ENCODE measurements around the gene MAP3K2.

Gene MAP3K2

GRCh38 chr2:127386764-127387654, 766 bp downstream of the MAP3K2 start:
- peak; percentile 58 to 69 for DNase-seq (ENCODE audit: low read depth in 1 of 2, low spot score in 1 of 2)

DNA sequence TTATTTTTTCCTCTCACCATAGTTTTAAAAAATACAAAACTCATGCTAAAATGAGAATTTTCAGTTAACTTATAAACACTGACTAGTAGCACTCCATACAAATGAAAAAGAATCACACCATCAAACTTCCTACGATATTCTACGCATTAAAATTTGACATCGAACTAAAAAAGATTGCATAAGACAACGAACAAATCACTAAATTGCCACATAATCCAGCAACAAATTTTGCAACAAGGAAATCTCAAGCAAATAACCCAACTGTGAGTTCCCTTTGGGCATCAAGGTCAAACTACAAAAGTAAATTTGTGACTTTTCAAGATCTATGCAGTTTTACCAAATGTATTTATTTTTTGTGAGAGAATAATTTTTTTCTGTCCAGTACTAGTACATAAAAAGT, 1.5 kb downstream of the MAP3K2 start:
- no peak for DNase-seq (ENCODE audit: low read depth in 1 of 2, low spot score in 1 of 2)

DNA sequence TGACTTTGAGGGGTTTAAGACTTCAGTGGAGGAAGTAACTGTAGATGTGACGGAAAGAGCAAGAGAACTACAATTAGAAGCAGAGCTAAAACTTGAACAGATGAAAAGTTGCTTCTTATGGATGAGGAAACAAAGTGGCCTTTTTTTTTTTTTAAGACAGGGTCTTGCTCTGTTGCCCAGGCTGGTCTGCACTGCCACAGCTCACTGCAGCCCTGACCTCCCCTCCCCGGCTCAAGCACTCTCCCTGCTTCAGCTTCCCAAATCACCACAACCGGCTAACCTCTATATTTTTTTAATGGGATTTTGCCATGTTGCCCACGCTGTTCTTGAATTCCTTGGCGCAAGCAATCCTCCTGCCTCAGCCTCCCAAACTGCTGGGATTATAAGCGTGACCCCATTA, 3.2 kb downstream of the MAP3K2 start:
- DNase-seq (ENCODE audit: low read depth in 1 of 2, low spot score in 1 of 2), result no peak

DNA sequence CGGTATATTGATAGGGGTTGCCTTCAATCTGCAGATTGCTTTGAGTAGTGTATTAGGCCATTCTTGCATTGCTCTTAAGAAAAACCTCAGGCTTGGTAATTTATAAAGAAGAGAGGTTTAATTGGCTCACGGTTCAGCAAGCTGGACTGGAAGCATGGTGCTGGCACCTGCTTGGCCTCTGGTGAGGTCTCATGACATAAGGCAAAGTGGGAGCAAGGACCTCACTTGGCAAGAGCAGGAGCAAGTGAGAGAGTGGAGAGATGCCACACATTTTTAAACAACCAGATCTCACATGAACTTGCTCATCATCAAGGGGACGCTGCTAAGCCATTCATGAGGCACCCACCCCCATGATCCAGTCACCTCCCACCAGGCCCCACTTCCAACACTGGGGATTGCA, 4.9 kb downstream of the MAP3K2 start:
- DNase-seq (ENCODE audit: low read depth in 1 of 2, low spot score in 1 of 2), result no peak

DNA sequence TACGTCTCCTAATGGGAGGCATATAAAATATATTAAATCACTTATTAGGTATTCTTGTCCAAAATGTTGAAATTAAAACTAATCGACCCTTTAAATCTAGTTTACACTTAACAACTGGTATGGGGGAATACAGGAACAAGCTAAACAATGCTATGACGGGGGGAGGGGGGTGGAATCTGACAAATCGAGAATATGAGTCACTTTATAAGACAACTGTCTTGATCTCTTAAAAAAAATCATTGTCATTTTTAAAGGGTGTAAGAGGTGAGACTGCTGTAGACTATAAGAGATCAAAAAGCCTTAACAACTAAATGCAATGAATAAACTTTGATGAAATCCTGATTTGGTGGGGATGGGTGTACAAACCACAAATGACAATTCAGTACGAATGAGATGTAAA, 6.0 kb downstream of the MAP3K2 start:
- DNase-seq (ENCODE audit: low read depth in 1 of 2, low spot score in 1 of 2), result no peak

GRCh38 chr2:127379712-127380355, 7.9 kb downstream of the MAP3K2 start:
- no peak for DNase-seq (ENCODE audit: low read depth in 1 of 2, low spot score in 1 of 2)

DNA sequence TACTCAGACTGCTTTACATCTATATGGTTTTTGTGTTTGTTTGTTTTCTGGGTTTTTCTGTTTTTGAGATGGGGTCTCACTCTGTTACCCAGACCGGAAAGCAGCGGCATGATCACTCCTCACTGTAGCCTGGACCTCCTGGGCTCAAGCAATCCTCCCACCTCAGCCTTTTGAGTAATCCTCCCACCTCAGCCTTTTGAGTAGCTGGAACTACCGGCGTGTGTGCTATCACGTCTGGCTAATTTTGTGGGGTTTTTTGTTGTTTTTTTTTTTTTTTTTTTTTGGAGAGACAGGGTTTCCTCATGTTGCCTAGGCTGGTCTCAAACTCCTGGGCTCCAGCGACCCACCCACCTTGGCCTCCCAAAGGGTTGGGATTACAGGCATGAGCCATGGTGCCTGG, 9.1 kb downstream of the MAP3K2 start:
- no peak for DNase-seq (ENCODE audit: low read depth in 1 of 2, low spot score in 1 of 2)

- no peak for DNase-seq (ENCODE audit: low read depth in 1 of 2, low spot score in 1 of 2)
These were observed 10.5 kb downstream of the MAP3K2 start for GRCh38 chr2:127377262-127377661.

GRCh38 chr2:127376257-127376656, 11.5 kb downstream of the MAP3K2 start:
- DNase-seq (ENCODE audit: low read depth in 1 of 2, low spot score in 1 of 2), result no peak

DNA sequence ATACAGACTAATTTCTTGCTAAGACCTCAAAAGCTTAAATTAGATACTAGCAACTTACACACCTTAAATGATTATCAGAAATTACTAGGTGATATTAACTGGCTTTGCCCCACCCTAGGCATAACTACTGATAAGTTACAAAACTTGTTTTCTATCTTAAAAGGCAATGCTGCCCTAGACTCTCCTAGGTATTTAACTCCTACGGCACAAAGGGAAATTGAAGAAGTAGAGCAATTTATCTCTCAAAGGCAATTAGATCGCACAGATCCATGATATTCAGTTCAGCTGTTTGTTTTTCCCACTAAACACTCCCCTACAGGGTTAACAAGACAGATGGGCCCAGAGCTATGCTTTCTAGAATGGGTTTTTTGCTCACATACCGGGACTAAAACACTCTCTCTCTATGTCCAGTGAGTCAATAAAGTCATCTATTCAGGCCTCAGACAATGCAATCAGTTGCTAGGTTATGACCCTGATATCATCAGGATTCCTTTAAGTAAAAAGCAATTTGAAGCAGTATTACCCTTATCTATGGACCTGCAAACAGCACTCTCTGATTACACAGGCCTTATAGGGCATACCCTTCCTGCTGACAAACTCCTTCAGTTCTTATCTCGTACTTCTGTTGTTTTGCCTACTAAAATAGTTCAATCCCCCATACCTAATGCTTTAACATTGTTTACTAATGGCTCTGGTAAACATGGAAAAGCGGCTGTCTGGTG, 14.3 kb downstream of the MAP3K2 start:
- no peak for DNase-seq (ENCODE audit: low read depth in 1 of 2, low spot score in 1 of 2)

- DNase-seq (ENCODE audit: low read depth in 1 of 2, low spot score in 1 of 2), result no peak
These were observed 16.7 kb downstream of the MAP3K2 start for GRCh38 chr2:127371037-127371436.

DNA sequence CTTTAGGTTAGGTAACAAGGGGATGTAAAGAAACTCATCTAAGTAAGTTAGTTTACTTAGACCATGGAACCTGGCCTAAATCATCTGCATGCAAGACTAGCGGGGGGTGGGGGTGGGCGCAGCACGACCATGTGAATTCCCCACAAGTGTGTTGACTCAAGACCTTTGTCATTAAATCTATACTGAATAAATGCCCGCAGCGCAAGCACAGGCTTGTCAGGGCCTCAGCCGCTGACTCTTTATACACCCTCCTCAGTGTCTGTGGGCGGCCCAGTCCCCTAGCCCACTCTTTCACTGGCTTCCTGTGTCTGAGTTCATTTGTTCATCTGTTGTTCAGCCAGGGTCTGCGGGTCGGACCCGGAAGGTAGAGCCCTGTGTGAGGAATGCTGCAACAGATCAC, 17.8 kb downstream of the MAP3K2 start:
- no peak for DNase-seq (ENCODE audit: low read depth in 1 of 2, low spot score in 1 of 2)

- no peak for DNase-seq (ENCODE audit: low read depth in 1 of 2, low spot score in 1 of 2)
These were observed 22.5 kb downstream of the MAP3K2 start for GRCh38 chr2:127365211-127365643.

DNA sequence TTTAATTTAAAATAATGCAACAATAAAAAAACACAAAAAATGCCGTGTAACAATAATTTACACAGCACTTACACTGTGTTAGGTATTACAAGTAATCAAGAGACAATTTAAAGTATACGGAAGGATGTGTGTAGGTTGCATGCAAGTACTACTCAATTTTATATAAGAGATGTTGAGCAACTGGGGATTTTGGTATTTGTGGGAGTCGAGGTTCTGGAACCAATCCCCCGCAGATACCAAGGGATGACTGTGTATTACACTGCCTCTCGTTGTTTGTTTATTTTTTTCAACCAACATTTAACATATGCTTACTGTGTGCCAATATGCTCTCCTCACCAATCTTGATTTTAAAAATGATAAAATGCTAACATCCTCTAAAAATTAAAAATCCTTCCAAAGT, 24.8 kb downstream of the MAP3K2 start:
- no peak for DNase-seq (ENCODE audit: low read depth in 1 of 2, low spot score in 1 of 2)

DNA sequence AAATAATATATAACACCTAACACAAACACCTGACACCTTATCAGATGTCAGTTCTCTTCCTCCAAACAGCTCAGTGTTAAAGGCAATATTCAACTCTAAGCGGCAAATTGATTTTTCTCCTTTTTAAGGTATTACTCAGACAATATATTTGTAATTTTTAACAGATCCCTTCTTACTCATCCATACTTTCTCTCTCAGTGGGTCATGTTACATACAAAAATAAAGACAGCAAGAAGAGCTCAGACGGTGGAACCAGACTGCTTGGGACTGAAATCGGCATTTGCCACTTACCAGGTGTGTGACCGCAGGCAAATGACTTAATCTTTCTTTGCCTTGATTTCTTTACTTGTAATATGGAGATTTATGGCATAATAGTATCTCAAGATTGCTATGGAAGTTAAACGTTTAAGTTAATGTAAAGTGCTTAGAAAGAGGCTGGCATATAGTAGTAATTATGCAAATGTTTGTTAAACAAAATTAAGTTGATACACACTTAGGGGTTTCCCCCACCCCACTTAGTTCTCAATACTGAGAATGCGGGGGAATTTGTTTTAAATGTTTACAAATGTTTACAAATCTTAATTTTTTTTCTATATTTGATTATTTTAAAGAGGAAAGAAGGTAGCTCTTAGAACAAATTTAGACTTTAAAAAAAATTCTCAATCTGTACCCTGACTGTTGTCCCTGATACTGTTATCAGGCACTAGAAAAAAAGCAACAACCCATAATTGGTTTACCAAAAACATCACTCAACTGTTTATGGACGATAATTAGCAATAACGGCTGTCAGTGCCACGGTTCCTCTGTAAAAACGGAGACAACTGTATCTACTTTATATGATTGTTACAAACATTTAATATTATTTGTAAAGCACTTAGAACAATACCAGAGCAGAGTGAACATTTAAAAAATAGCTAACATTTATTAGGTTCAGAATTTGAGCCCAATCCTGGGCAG, 25.6 kb downstream of the MAP3K2 start:
- no peak for DNase-seq (ENCODE audit: low read depth in 1 of 2, low spot score in 1 of 2)

DNA sequence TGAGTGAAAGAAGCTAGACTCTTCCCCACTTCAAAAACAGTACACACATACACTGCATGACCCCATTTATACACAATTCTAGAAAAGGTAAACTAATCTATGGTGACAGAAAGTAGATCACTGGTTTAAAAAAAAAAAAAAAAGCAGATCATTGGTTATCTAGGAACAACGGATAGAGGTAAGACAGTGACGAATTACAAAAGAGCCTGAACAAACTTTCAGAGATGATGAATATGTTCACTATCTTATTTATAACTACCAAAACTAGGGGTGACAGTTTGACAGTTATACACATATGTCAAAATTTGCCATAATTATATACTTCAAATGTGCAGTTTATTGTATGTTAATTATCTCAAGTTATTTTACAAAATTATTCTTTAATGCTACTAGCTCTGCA, 27.5 kb downstream of the MAP3K2 start:
- DNase-seq (ENCODE audit: low read depth in 1 of 2, low spot score in 1 of 2), result no peak

DNA sequence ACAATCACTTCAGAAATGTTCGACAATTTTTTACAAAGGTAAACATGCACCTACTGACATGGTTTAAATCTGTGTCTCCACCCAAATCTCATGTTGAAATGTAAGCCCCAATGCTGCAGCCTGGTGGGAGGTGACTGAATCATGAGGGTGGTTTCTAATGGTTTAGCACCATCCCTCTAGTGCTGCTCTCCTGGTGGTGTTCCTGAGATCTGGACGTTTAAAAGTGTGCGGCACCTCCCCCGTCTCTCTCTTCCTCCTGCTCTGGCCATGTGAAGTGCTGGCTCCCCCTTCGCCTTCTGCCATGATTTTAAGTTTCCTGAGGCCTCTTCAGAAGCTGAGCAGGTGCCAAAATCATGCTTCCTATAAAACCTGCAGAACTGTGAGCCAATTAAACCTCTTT, 28.3 kb downstream of the MAP3K2 start:
- DNase-seq (ENCODE audit: low read depth in 1 of 2, low spot score in 1 of 2), result no peak

GRCh38 chr2:127358971-127359370, 28.8 kb downstream of the MAP3K2 start:
- no peak for DNase-seq (ENCODE audit: low read depth in 1 of 2, low spot score in 1 of 2)

DNA sequence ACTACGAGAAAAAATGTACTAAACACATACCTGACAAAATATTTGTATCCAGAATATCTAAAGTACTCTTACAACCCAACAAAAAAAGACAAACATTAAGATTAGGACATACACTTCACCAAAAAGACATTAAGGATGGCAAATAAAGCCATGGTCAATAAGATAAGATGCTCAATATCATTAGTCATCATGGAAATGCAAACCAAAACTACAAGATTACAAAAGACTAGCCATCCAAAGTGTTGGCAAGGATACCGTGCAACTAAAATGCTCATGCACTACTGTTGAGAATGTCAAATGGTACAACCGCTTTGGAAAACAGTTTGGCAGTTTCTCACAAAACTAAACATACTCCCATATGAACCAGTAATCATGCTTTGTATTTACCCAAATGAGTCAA, 29.7 kb downstream of the MAP3K2 start:
- no peak for DNase-seq (ENCODE audit: low read depth in 1 of 2, low spot score in 1 of 2)

DNA sequence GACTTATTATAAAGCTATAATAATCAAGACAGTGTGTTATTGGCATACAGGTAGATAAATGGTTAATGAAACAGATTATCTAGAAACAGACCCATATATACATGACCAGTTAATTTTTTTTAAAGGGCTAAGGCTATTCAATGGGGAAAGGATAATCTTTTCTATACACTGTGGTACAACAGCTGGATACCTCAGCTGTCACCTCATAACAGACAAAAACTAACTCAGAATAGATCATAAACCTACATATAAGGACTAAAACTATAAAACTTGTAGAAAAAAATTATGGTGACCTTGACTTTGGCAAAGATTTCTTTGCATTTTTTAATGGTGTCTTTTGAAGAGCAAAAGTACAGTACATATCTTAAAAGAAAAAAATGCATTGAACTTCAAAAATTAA, 30.2 kb downstream of the MAP3K2 start:
- DNase-seq (ENCODE audit: low read depth in 1 of 2, low spot score in 1 of 2), result no peak

DNA sequence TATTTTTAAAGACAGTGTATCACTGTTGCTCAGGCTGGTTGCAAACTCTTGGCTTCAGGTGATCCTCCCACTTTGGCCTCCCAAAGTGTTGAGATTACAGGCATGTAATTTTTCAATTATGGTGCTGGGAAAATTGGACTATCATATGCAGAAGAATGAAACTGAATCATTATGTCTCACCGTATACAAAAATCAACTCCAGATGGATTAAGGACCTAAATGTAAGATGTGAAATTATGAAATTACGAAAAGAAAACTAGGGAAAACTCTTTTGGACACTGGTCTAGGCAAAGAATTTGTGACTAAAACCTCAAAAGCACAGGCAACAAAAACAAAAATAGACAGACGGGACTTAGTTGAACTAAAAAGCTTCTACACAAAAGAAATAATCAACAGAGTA, 31.2 kb downstream of the MAP3K2 start:
- DNase-seq (ENCODE audit: low read depth in 1 of 2, low spot score in 1 of 2), result no peak
